ENCODE measurements around the gene BMP6.

DNA sequence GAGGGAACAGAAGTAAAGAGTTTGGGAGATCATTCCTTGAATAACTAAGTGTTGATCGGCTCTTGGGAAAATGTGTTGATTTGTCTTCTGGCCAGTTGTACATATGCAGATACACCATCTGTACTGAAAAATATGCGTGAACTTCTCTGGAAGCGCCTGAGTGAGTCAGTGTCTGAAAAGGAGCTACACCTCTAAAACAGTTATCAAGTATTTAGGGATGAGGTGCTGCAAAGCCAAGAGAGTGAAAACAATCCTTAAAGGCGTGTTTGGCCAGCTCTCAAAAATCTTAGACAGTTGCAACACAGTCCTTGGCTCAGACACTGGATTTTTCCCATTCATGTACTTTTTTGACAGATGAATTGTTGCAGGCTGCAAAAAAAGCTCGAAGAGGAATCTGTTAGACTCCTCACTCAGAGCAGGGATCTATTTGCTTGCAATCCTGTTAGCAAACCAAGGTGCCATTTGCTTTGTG, 61.3 kb downstream of the BMP6 start:
- TF ChIP-seq, protein P1, sequence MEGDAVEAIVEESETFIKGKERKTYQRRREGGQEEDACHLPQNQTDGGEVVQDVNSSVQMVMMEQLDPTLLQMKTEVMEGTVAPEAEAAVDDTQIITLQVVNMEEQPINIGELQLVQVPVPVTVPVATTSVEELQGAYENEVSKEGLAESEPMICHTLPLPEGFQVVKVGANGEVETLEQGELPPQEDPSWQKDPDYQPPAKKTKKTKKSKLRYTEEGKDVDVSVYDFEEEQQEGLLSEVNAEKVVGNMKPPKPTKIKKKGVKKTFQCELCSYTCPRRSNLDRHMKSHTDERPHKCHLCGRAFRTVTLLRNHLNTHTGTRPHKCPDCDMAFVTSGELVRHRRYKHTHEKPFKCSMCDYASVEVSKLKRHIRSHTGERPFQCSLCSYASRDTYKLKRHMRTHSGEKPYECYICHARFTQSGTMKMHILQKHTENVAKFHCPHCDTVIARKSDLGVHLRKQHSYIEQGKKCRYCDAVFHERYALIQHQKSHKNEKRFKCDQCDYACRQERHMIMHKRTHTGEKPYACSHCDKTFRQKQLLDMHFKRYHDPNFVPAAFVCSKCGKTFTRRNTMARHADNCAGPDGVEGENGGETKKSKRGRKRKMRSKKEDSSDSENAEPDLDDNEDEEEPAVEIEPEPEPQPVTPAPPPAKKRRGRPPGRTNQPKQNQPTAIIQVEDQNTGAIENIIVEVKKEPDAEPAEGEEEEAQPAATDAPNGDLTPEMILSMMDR (optimal IDR thresholded peaks at IDR 0.05 in 1 of 3, IDR thresholded peaks at IDR 0.05 in 1 of 3, conservative IDR thresholded peaks at IDR 0.05 in 1 of 3; ENCODE audit: extremely low read depth in 1 of 3, insufficient read depth in 2 of 3, low read length in 3 of 3) = no peak
- TF ChIP-seq EZH2 (IDR thresholded peaks at IDR 0.05; ENCODE audit: low read length) = no peak

All from keratinocyte (primary cell).